Adrenal gland (tissue), 5 donors: ENCODE data around the gene TOX3.

Experiments
- CTCF ChIP-seq, 6 experiments: fragments of 450-650 bp in 4 of 6; fragments of 200-600 bp in 2 of 6; sonication (generic) in 1 of 6; IDR thresholded peaks; 1 replicate in 5 of 6; 2 replicates in 1 of 6; pipeline versions ENCODE4 v1.5.1 to v1.8.0; 2016 to 2021; ENCODE audit warnings: antibody characterized with exemption in 6 of 6, mild to moderate bottlenecking in 2 of 6, moderate library complexity in 1 of 6
- POLR2A ChIP-seq, 2 donors: fragments of 450-650 bp; IDR thresholded peaks; one replicate each; pipeline ENCODE4 v1.6.1; 2017; ENCODE audit warnings: antibody characterized with exemption in 2 of 2, mild to moderate bottlenecking in 2 of 2, moderate library complexity in 1 of 2
- donor health status: DM: no; HTN: no; CAD: no.

DNA sequence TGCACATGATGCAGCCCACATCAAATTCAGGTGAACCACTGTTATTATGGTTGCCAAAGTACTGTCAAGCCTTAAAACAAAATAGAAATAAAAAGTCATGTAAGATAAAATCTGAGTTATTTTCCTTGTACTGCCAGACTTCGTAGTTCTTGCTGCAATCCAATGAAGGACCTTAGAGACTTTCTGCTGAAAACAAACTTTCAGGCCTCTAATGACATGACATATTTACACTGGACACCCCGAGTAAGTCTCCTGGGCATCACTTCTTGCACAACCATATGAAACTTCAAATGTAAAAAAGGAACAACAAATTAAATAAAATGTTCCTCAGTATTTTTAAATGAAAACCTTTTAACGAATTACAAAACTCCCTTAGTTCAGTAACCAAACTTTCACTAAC, 66.7 kb downstream of the TOX3 start:
- TF ChIP-seq CTCF (IDR thresholded peaks at IDR 0.05): no peak
- no peak for TF ChIP-seq POLR2A (IDR thresholded peaks at IDR 0.05)
